22Rv1 (cell line): ENCODE results near the gene ALG14.

Experiments
- CTCF ChIP-seq: fragments of 450-650 bp; IDR thresholded peaks from 2 replicates; pipeline ENCODE4 v1.5.1; 2017; ENCODE audit warnings: mild to moderate bottlenecking
- ZFX ChIP-seq: fragments of 450-650 bp; IDR thresholded peaks from 2 replicates; pipeline ENCODE4 v1.6.1; 2017; ENCODE audit warnings: antibody characterized with exemption, borderline replicate concordance

GRCh38 chr1:95003433-95003738, 69.4 kb downstream of the ALG14 start:
- TF ChIP-seq CTCF (no peak), ZFX (no peak)
